Retinal pigment epithelial cell (primary cell): ENCODE measurements around the gene PLD1.

ENCODE experiments used
- DNase-seq: peaks from one replicate; pipeline ENCODE4 v3.0.0-alpha.2; 2010; ENCODE audit warnings: low read depth
- H3K4me3 ChIP-seq: 2 replicates; pipeline ENCODE4 v1.5.1; 2011; ENCODE audit warnings: mild to moderate bottlenecking, low read length, control low read depth, moderate library complexity
- CTCF ChIP-seq: conservative IDR thresholded peaks from 2 replicates; pipeline ENCODE4 v1.5.1; 2011; ENCODE audit warnings: low read depth, low read length, control low read depth, inconsistent platforms

The PLD1 gene

GRCh38 chr3:171804618-171805389, 5.5 kb downstream of the PLD1 start:
- TF ChIP-seq CTCF, result no peak
- no peak overlapping the region for H3K4me3 ChIP-seq
- no peak for DNase-seq

GRCh38 chr3:171803044-171803443, 7.2 kb downstream of the PLD1 start:
- TF ChIP-seq CTCF, result no peak
- no peak for DNase-seq
- H3K4me3 ChIP-seq, result no peak overlapping the region

DNA sequence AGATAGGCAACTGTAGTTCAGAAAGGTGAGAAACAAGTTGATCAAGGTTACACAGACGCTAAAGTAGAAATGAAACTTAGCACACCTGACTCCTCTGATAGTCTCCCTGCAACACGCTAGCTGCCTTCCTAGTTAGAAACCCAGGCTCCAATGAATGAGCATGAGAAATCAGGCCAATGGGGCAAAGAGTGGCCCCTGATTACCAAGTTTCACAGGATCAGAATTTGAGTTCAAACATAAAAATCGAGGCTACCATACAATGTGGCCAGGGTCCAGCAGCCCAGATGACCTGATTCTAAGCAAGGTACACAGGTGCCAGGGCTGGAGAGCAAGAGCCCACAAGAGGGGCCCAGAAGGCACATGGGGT, 7.7 kb downstream of the PLD1 start:
- no peak for DNase-seq
- no peak overlapping the region for H3K4me3 ChIP-seq
- TF ChIP-seq CTCF, result no peak

DNA sequence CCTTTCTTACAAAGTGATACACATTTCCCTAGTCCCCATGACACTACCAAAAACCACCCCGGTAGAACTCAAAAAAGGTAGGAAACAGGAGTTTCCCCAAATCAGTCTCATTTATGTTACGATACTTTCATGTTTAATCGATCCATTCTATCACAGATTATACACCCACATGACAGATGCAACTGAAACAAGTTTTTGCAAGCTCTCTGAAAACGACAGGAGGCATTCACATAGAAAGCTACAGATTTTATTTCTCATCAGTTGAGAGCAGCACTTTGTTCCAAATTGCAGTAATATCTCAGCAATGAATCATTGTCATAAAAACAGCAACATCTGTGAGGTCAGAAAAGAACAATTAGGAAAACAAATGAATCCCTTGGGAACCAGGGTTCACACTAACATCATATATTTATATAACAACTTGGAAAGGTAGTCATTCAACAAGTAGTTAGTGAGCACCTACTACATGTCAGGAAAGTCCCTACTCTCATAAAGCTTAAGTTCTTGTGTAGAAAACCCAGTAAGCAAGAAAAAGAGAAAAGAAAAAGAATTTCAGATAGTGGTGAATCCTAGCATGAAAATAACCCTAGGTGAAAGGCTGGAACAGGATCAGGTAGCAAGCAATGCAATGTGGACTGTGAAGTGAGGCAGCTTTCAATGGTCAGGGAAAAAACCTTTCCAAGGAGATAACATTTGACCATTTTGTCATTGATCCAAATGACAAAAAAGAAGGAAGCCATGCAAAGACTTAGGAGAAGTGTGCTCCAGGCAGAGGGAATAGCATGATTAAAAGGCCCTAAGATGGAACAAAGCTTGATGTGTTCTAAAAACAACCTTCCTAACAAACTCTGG, 8.3 kb downstream of the PLD1 start:
- TF ChIP-seq CTCF, result no peak
- no peak overlapping the region for H3K4me3 ChIP-seq
- DNase-seq, result peak; percentile 69

DNA sequence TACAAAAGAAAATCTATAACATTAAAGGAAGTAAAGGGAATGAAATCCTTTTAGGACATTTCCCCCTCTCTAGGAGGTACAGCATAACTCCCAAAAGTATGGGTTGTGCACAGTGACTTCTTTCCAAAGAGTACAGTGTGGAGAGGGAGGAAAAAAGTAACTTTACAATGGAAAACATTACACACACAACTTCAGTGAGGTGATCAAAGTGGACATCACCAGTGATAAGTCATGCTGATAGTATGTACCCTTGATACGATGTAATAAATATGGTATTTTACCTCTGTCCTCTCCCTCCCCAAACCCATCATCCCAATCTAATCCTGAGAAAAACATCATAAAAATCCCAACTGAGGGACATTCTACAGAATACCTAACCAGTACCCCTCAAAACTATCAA, 10.8 kb downstream of the PLD1 start:
- H3K4me3 ChIP-seq, result no peak overlapping the region
- DNase-seq, result no peak
- TF ChIP-seq CTCF, result no peak

GRCh38 chr3:171797873-171798272, 12.4 kb downstream of the PLD1 start:
- no peak for DNase-seq
- no peak overlapping the region for H3K4me3 ChIP-seq
- TF ChIP-seq CTCF, result no peak
